ENCODE measurements around the gene KDM2B.

The KDM2B gene

GRCh38 chr12:121538699-121539061 lies 42.1 kb downstream of the KDM2B start:
- no peak for DNase-seq (ENCODE audit: low read depth)
- TF ChIP-seq CTCF (conservative IDR thresholded peaks at IDR 0.05; ENCODE audit: low read depth, low read length) = no peak
- H3K4me3 ChIP-seq (ENCODE audit: low read length) = no peak overlapping the region

- H3K4me3 ChIP-seq (ENCODE audit: low read length) = peak overlapping the region; percentile 51
- no peak for DNase-seq (ENCODE audit: low read depth)
- no peak for TF ChIP-seq CTCF (conservative IDR thresholded peaks at IDR 0.05; ENCODE audit: low read depth, low read length)
Observed at GRCh38 chr12:121537814-121538698, 42.8 kb downstream of the KDM2B start.

- peak overlapping the region; percentile 51 for H3K4me3 ChIP-seq (ENCODE audit: low read length)
- TF ChIP-seq CTCF (conservative IDR thresholded peaks at IDR 0.05; ENCODE audit: low read depth, low read length) = no peak
- peak; percentile 45 for DNase-seq (ENCODE audit: low read depth)
Observed at GRCh38 chr12:121536899-121537813, 43.7 kb downstream of the KDM2B start.

GRCh38 chr12:121536054-121536898 lies 44.5 kb downstream of the KDM2B start:
- H3K4me3 ChIP-seq (ENCODE audit: low read length) = peak overlapping the region; percentile 51
- peak; percentile 56 for DNase-seq (ENCODE audit: low read depth)
- TF ChIP-seq CTCF (conservative IDR thresholded peaks at IDR 0.05; ENCODE audit: low read depth, low read length) = no peak

- no peak for TF ChIP-seq CTCF (conservative IDR thresholded peaks at IDR 0.05; ENCODE audit: low read depth, low read length)
- no peak for DNase-seq (ENCODE audit: low read depth)
- peak overlapping the region; percentile 51 for H3K4me3 ChIP-seq (ENCODE audit: low read length)
Observed at GRCh38 chr12:121535150-121536053, 45.4 kb downstream of the KDM2B start.
